Keratinocyte (primary cell): ENCODE results near the gene OR4E2. TPM values are rescaled to one million over a fixed set of nuclear protein-coding genes. Genes with fewer than 3 reads are reported as not detected.
"Not testable (repeated sequence)": the region's sequence is repeated elsewhere in the genome, so short reads cannot be mapped to it uniquely, and the experiment has no call there.

Experiments used
- DNase-seq: peaks from one replicate; pipeline ENCODE4 v3.0.0-alpha.2; 2011; ENCODE audit warnings: low read depth, missing footprints, low spot score
- FAIRE-seq: peaks from 2 replicates; lab custom pipeline; 2011; peaks lifted over from hg19 to GRCh38; lab: Jason Lieb, UNC
- H2AFZ ChIP-seq: 2 replicates; pipeline ENCODE4 v1.6.0; 2012; ENCODE audit warnings: low read length, control low read depth, inconsistent platforms; ENCODE audit not compliant: control insufficient read depth
- H3K27ac ChIP-seq: 2 replicates; pipeline ENCODE4 v1.5.1; 2011; ENCODE audit warnings: low read length; ENCODE audit not compliant: control insufficient read depth, insufficient read depth
- H3K27me3 ChIP-seq: 3 replicates; pipeline ENCODE4 v1.6.0; 2011; ENCODE audit warnings: low read length; ENCODE audit not compliant: control insufficient read depth, insufficient read depth; ENCODE audit errors: extremely low read depth
- H3K36me3 ChIP-seq, 2 experiments: 2 replicates in 1 of 2; 3 replicates in 1 of 2; pipeline ENCODE4 v1.5.1; 2011; ENCODE audit warnings: low read length in 2 of 2, mild to moderate bottlenecking in 1 of 2; ENCODE audit not compliant: control insufficient read depth in 2 of 2, insufficient read depth in 2 of 2; ENCODE audit errors: extremely low read depth in 1 of 2
- H3K4me1 ChIP-seq: 3 replicates; pipeline ENCODE4 v1.5.1; 2011; ENCODE audit warnings: low read length; ENCODE audit not compliant: control insufficient read depth, insufficient read depth; ENCODE audit errors: extremely low read depth
- H3K4me2 ChIP-seq: 3 replicates; pipeline ENCODE4 v1.6.0; 2011; ENCODE audit warnings: low read depth, low read length; ENCODE audit not compliant: control insufficient read depth, insufficient read depth; ENCODE audit errors: extremely low read depth
- H3K4me3 ChIP-seq, 3 experiments: fragments of 200-600 bp in 1 of 3; sonication (generic) in 1 of 3; 2 replicates in 2 of 3; 3 replicates in 1 of 3; pipeline ENCODE4 v1.5.1; 2011 to 2016; ENCODE audit warnings: low read length in 3 of 3, mild to moderate bottlenecking in 3 of 3, control low read depth in 2 of 3, inconsistent platforms in 1 of 3, low read depth in 1 of 3, mixed read lengths in 1 of 3, mixed run types in 1 of 3, moderate library complexity in 1 of 3; ENCODE audit not compliant: control insufficient read depth in 2 of 3, insufficient read depth in 2 of 3; ENCODE audit errors: extremely low read depth in 1 of 3
- H3K79me2 ChIP-seq: 2 replicates; pipeline ENCODE4 v1.6.0; 2012; ENCODE audit warnings: low read length; ENCODE audit not compliant: control insufficient read depth, insufficient read depth
- H3K9ac ChIP-seq: 3 replicates; pipeline ENCODE4 v1.6.0; 2011; ENCODE audit warnings: low read length; ENCODE audit not compliant: control insufficient read depth, insufficient read depth; ENCODE audit errors: extremely low read depth
- H3K9me1 ChIP-seq: 3 replicates; pipeline ENCODE4 v1.6.0; 2011; ENCODE audit warnings: low read length; ENCODE audit not compliant: control insufficient read depth, insufficient read depth; ENCODE audit errors: extremely low read depth
- H3K9me3 ChIP-seq: 2 replicates; pipeline ENCODE4 v1.5.1; 2012; ENCODE audit warnings: low read depth, low read length; ENCODE audit not compliant: control insufficient read depth
- H4K20me1 ChIP-seq: 3 replicates; pipeline ENCODE4 v1.6.0; 2011; ENCODE audit warnings: low read length; ENCODE audit not compliant: control insufficient read depth, insufficient read depth; ENCODE audit errors: extremely low read depth
- EZH2 ChIP-seq: IDR thresholded peaks from one replicate; pipeline ENCODE4 v1.6.1; 2012; ENCODE audit warnings: inconsistent platforms, mild to moderate bottlenecking, low read length, moderate library complexity
- dilution Hi-C: fragments of 300-500 bp; cut with MboI; formaldehyde crosslinking; loops from one replicate; pipeline ENCODE4 v1.7.0; 2020; ENCODE audit warnings: low sequenced_read_pairs; ENCODE audit not compliant: extremely low pct_ligation_motif_present
- polyA plus RNA-seq, 5 experiments: library from polyadenylated mRNA; depleted of rRNA in 3 of 5; stranded (reverse) in 3 of 5; stranded (forward) in 1 of 5; unstranded in 1 of 5; fragments of >200 nt; gene quantifications; 1 replicate in 1 of 5; 2 replicates in 3 of 5; 3 replicates in 1 of 5; pipeline versions ENCODE4 v1.2.1 to v1.2.3, GENCODE V29; 2011 to 2012; ENCODE audit warnings: missing spikeins in 2 of 5, low read depth in 1 of 5, low replicate concordance in 1 of 5
- TF ChIP-seq, protein P1 (sequence below), 3 experiments: IDR thresholded peaks in 1 of 3; conservative IDR thresholded peaks in 1 of 3; optimal IDR thresholded peaks in 1 of 3; 2 replicates in 2 of 3; 3 replicates in 1 of 3; pipeline versions ENCODE3 to v1.5.1; 2011; ENCODE audit warnings: low read length in 3 of 3, mild to moderate bottlenecking in 3 of 3, moderate library complexity in 2 of 3, control low read depth in 1 of 3, inconsistent platforms in 1 of 3; ENCODE audit not compliant: insufficient read depth in 2 of 3; ENCODE audit errors: extremely low read depth in 1 of 3

OR4E2 gene
- polyA plus RNA-seq, 1 donor (not counting 4 experiments of a cell fraction or from before 2014, with no cell fraction given), result not detected

- H3K27ac ChIP-seq, result no peak overlapping the region
- dilution Hi-C loops, result no loop called here
- H3K79me2 ChIP-seq, result no peaks in the 10 kb centered on the region
- H3K4me3 ChIP-seq, result no peak overlapping the region
- H4K20me1 ChIP-seq, result no peaks in the 10 kb centered on the region
- FAIRE-seq (no peak), DNase-seq (no peak)
- H3K9ac ChIP-seq, result no peak overlapping the region
- H3K9me3 ChIP-seq, result no peaks in the 10 kb centered on the region
- TF ChIP-seq, protein P1, sequence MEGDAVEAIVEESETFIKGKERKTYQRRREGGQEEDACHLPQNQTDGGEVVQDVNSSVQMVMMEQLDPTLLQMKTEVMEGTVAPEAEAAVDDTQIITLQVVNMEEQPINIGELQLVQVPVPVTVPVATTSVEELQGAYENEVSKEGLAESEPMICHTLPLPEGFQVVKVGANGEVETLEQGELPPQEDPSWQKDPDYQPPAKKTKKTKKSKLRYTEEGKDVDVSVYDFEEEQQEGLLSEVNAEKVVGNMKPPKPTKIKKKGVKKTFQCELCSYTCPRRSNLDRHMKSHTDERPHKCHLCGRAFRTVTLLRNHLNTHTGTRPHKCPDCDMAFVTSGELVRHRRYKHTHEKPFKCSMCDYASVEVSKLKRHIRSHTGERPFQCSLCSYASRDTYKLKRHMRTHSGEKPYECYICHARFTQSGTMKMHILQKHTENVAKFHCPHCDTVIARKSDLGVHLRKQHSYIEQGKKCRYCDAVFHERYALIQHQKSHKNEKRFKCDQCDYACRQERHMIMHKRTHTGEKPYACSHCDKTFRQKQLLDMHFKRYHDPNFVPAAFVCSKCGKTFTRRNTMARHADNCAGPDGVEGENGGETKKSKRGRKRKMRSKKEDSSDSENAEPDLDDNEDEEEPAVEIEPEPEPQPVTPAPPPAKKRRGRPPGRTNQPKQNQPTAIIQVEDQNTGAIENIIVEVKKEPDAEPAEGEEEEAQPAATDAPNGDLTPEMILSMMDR (optimal IDR thresholded peaks at IDR 0.05 in 1 of 3, IDR thresholded peaks at IDR 0.05 in 1 of 3, conservative IDR thresholded peaks at IDR 0.05 in 1 of 3; ENCODE audit: extremely low read depth in 1 of 3, insufficient read depth in 2 of 3, low read length in 3 of 3), result no peak
- TF ChIP-seq EZH2, result no peak
- H3K4me1 ChIP-seq, result no peaks in the 10 kb centered on the region
- H3K9me1 ChIP-seq, result no peaks in the 10 kb centered on the region
- no peak overlapping the region for H2AFZ ChIP-seq
- no peaks in the 10 kb centered on the region for H3K36me3 ChIP-seq
- no peaks in the 10 kb centered on the region for H3K27me3 ChIP-seq
- no peak overlapping the region for H3K4me2 ChIP-seq
These were observed 27.0 kb upstream of the OR4E2 start for GRCh38 chr14:21626491-21627230.

- H3K4me2 ChIP-seq, H3K4me1 ChIP-seq, H3K79me2 ChIP-seq, DNase-seq, H3K9me1 ChIP-seq, dilution Hi-C loops, H3K4me3 ChIP-seq, FAIRE-seq, H3K9ac ChIP-seq, H4K20me1 ChIP-seq, H3K9me3 ChIP-seq, H3K36me3 ChIP-seq, H3K27ac ChIP-seq, H3K27me3 ChIP-seq, H2AFZ ChIP-seq: not testable (repeated sequence)
These were observed 23.1 kb upstream of the OR4E2 start for GRCh38 chr14:21630503-21630902.

- no peak overlapping the region for H2AFZ ChIP-seq
- dilution Hi-C loops, result no loop called here
- no peaks in the 10 kb centered on the region for H3K4me1 ChIP-seq
- H3K27ac ChIP-seq, result no peak overlapping the region
- H3K4me3 ChIP-seq, result no peak overlapping the region
- H4K20me1 ChIP-seq, result no peaks in the 10 kb centered on the region
- no peak overlapping the region for H3K9ac ChIP-seq
- FAIRE-seq (no peak), DNase-seq (no peak)
- no peaks in the 10 kb centered on the region for H3K27me3 ChIP-seq
- no peaks in the 10 kb centered on the region for H3K9me1 ChIP-seq
- TF ChIP-seq EZH2, result no peak
- TF ChIP-seq, protein P1 (optimal IDR thresholded peaks at IDR 0.05 in 1 of 3, IDR thresholded peaks at IDR 0.05 in 1 of 3, conservative IDR thresholded peaks at IDR 0.05 in 1 of 3; ENCODE audit: extremely low read depth in 1 of 3, insufficient read depth in 2 of 3, low read length in 3 of 3), result no peak
- H3K9me3 ChIP-seq, result no peaks in the 10 kb centered on the region
- no peaks in the 10 kb centered on the region for H3K36me3 ChIP-seq
- no peak overlapping the region for H3K4me2 ChIP-seq
- H3K79me2 ChIP-seq, result no peaks in the 10 kb centered on the region
These were observed 22.6 kb upstream of the OR4E2 start for GRCh38 chr14:21631084-21631483.
